ENCODE data around the gene PEX11A.

Gene PEX11A

GRCh38 chr15:89662893-89663626 lies 27.5 kb downstream of the PEX11A start:
- TF ChIP-seq CTCF (conservative IDR thresholded peaks at IDR 0.05; ENCODE audit: low read depth): no peak
- peak overlapping the region; percentile 93 for H3K27ac ChIP-seq
- ChIA-PET CTCF (interaction anchor here (0.6 to 1.1 kb wide), 5 partner anchors 15 to 216 kb away, joined by 3 to 5 read pairs (median 4); no protein-coding TSS in a partner anchor), POLR2A (ENCODE audit: low non-redundant PET) (no interaction called here)
- DNase-seq (ENCODE audit: low spot score): peak; percentile 91

- no peak for DNase-seq (ENCODE audit: low spot score)
- no peak for TF ChIP-seq CTCF (conservative IDR thresholded peaks at IDR 0.05; ENCODE audit: low read depth)
- ChIA-PET POLR2A (ENCODE audit: low non-redundant PET) (no interaction called here), CTCF (interaction anchor here (0.6 kb wide), 1 partner anchor 834 kb away, joined by 4 read pairs; no protein-coding TSS in a partner anchor)
- no peak overlapping the region for H3K27ac ChIP-seq
Observed at GRCh38 chr15:89660556-89660955, 30.0 kb downstream of the PEX11A start.

- no peak for DNase-seq (ENCODE audit: low spot score)
- ChIA-PET POLR2A (ENCODE audit: low non-redundant PET) (no interaction called here), CTCF (no interaction called here)
- TF ChIP-seq CTCF (conservative IDR thresholded peaks at IDR 0.05; ENCODE audit: low read depth): no peak
- H3K27ac ChIP-seq: no peak overlapping the region
Observed at GRCh38 chr15:89659295-89659694, 31.3 kb downstream of the PEX11A start.

- no peak overlapping the region for H3K27ac ChIP-seq
- POLR2A ChIA-PET (ENCODE audit: low non-redundant PET): no interaction called here
- DNase-seq (ENCODE audit: low spot score): no peak
- no peak for TF ChIP-seq CTCF (conservative IDR thresholded peaks at IDR 0.05; ENCODE audit: low read depth)
- CTCF ChIA-PET: interaction anchor here (0.6 to 1.5 kb wide), 4 partner anchors 10 to 245 kb away, joined by 3 to 4 read pairs (median 4); no protein-coding TSS in a partner anchor
Observed at GRCh38 chr15:89657686-89658200, 32.8 kb downstream of the PEX11A start.

- no peak overlapping the region for H3K27ac ChIP-seq
- DNase-seq (ENCODE audit: low spot score): no peak
Observed at GRCh38 chr15:89656116-89656815, 34.3 kb downstream of the PEX11A start.

More at GRCh38 chr15:89656116-89656815, 34.3 kb downstream of the PEX11A start:
- POLR2A ChIA-PET (ENCODE audit: low non-redundant PET): no interaction called here
- CTCF ChIA-PET: no interaction called here
- TF ChIP-seq CTCF (conservative IDR thresholded peaks at IDR 0.05; ENCODE audit: low read depth): no peak
